ENCODE data around the gene ZBP1.

ZBP1 gene

DNA sequence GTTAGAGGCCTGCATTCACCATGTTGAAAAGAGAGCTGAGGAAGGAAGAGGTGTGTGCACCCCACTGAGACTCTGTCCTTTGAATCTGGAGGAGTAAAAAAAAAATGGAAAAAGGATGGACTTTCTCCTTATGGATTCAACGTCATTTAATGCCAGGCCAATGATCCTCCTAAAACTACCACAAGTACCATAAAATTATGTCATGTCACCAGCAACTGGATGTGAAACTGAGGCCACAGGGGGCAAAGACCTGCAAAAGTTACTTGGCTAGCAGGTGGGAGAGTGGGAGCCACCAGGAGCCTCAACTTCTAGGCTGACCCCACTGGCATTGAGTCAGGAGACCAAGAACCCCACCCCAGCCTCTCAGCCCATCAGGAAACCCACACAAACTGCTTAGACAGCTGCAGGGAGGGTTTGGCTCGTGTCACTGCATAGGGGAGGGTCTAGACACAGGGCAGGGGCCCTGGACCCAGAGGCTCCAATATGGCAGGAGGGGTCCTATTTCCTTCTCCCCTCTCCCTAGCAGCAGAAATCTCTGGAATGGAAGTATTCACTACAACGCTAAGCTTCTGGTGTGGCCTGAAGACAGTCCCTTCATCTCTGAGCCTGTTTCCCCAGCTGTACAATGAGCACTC lies 48.3 kb downstream of the ZBP1 start:
- no peak for DNase-seq (ENCODE audit: low spot score)

DNA sequence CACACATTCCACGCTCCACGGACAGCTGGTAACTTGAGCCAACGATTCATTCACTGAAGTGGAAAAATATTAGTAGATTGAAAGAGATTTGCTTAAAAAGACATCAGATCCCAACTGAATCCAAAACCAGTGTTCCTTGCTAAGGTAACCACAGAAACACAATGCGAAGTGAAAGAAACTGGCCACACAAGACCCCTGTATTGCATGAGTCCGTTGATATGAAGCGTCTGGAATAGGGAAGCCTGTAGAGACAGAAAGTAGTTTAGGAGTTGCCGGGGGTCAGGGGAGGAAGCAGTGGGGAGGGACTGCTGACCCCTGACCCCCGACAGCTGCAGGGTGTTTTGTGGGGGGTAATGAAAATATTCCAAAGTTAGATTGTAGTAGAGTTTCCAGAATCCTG lies 49.3 kb downstream of the ZBP1 start:
- DNase-seq (ENCODE audit: low spot score), result no peak

DNA sequence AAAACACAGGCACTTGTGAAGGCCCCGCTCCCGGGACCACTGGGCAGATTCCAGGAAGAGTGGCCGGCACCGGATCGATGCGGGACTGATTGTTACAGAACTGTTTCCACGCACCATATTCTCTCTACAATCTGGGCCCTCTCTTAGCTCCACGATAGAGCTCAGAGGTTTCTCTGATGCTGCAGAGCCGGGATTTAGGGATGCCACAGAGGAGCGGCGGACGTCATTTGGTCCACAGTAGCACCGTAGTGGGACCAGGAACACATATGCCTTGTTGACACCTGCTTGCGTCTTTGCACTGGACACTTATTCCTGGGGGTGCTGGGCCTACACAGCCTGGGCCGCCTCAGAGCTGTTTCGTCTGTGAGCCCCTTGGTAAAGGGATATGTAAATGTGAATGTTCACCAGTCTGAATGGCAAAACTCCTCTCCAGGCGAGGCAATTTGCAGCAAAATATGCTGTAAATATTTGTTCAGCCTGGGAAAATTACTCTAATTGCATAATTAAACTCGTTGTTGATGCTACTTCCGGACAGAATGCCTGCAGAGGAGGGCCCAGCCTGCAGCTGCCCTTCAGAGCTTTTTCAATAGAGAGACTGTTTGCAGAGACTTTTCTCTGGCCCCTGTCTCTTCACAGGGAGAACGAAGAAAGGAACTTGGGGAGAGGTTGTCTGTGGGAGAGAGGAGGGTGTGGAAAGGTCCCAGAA lies 49.9 kb downstream of the ZBP1 start:
- no peak for DNase-seq (ENCODE audit: low spot score)

DNA sequence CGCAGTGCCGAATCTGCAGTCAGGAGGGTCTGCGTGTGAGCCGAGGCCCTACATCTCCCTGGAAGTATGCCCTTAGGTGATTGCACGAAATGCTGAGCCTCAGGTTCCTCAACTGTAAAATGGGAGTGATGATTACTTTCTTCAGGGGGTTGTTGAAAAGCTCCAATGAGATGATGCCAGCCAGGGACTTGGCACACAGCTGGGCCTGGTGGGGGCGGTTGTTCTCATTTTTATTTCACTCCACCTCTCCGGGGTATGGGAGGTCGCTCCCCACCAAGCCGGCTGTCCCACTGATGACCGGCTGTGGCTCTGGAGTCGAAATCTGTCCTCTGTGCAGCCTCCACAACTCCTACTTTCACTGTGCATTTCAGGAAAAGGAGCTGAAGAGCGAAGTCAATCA lies 51.3 kb downstream of the ZBP1 start:
- no peak for DNase-seq (ENCODE audit: low spot score)

DNA sequence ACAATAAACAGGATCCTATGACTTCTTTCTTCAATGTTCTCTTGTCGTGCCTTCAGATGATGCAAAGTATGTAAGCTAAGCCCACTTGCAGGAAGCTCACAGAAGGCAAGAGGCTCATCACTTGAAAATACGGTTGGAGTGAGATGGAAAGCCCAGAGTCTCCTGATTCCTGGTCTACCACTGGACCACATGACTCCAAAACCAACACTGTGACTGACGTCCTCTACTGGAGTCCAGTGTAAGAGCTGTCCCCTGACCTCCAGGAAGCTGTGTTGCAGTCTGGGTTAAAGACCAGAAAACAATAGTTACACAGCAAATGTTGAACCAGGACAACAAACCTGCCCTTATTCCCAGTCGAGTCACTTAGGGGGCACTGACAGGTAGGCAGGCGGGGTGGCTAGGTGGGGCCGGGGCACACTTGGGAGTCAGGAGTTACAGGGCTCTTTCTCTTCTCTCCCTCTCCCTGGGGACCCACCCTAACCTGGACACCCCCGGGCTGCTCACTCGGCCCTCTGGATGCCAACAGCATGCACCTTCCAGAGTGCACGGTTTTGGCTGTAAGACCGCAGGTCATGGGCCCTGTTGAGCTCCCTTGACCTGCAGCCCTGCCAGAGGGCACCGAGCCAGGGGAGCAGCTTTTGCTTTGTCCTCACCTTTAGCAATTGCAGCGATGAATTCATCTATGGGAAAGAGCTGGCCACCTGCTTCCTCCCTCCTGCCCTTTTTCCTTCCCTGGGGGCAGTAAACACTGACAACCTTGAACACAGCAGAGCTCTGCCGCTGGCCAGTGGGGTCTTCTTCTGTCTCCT lies 51.9 kb downstream of the ZBP1 start:
- no peak for DNase-seq (ENCODE audit: low spot score)

DNA sequence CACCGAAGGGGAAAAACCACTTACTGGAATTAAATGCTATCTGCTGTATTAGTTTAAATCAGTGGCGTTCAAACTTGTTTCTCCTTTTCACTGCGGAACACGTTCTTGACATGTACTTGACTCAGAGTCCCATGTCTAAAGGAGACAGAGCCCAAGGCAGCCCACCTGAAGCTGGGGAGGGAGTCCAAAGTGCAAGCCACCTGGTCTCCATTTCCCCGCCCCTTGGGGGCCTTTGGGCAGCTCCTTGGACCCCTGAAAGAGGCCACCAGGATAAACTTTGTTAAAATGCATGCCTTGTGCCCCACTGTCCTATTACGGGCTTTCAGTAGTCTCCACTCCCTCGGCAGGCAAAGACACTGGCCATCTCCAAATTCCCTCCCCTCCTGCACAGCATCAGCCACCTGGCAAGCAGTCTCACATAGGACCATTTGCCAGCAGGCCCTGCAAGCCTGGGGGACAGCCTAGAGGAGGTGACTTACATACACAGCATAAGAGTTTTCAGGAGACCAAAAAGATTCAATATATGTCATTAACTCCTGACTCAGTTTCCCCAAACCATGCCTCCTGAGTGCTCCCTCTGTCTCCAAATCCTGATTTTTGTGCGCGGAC lies 52.7 kb downstream of the ZBP1 start:
- DNase-seq (ENCODE audit: low spot score), result no peak

DNA sequence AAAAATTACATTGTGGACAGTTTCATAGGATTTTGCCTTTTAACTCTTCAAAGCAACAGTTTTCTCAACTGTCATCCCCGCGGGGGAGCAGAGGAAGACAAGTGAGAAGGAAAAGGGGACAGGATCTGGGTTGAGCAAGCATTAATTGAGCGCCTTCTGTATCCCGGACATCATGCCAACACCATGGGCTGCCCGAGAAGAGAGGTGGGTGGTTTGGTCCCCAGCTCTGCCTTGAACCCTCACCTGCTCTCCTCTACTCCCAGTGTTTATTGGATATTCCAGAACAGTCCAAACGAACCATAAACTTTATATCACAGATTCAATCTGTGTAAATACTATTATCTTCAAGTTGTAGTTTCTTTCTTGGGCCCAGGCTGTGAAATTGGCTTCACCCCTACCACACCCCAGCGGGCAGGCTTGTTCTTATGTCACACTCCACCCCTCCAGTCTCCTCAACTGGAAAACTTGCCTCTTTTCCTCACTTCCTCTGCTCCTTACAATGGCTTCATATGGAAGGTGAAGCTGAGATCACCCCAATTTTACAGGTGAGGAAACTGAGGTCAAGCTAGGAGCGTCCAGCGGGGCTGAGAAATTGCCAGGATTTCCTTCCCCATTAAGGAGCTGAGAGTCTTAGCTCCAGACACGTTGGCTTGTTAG lies 53.3 kb downstream of the ZBP1 start:
- no peak for DNase-seq (ENCODE audit: low spot score)

DNA sequence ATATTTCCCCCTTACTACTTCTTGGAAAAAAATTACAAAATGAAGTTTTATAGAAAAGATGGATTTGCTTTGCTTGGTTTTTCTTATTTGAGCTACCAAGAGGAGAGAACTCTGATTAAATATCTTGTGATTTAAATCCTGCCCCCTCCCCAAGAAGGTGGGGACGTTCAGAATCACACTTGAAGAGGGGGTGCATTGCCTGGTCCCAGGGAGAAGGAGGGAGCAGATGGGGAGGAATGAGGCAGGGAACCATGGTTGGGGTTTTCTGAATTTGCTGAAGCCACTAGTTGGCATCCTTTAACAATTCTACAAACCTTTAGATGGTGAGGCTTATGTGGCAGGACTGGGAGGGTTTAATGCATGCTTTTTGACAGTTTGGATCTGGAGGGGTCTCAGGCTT lies 53.8 kb downstream of the ZBP1 start:
- no peak for DNase-seq (ENCODE audit: low spot score)

DNA sequence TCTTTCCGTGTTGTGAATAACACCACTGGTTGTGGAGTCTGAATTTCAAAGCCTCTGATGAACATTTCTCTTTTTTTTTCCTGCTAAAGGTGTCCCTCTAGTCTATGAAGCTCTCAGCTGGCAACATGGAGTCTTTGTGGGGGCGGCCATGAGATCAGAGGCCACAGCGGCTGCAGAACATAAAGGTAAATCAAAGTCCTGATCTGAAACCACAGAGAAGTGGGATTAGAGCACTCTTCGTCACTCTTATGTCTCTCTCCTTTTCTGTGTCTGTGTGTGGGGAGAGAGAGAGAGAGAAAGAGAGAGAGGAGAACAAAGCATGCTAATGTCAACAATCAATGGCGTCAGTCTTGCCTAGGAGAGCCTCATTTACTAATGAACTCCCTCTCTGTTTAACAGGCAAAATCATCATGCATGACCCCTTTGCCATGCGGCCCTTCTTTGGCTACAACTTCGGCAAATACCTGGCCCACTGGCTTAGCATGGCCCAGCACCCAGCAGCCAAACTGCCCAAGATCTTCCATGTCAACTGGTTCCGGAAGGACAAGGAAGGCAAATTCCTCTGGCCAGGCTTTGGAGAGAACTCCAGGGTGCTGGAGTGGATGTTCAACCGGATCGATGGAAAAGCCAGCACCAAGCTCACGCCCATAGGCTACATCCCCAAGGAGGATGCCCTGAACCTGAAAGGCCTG lies 55.1 kb downstream of the ZBP1 start:
- no peak for DNase-seq (ENCODE audit: low spot score)

DNA sequence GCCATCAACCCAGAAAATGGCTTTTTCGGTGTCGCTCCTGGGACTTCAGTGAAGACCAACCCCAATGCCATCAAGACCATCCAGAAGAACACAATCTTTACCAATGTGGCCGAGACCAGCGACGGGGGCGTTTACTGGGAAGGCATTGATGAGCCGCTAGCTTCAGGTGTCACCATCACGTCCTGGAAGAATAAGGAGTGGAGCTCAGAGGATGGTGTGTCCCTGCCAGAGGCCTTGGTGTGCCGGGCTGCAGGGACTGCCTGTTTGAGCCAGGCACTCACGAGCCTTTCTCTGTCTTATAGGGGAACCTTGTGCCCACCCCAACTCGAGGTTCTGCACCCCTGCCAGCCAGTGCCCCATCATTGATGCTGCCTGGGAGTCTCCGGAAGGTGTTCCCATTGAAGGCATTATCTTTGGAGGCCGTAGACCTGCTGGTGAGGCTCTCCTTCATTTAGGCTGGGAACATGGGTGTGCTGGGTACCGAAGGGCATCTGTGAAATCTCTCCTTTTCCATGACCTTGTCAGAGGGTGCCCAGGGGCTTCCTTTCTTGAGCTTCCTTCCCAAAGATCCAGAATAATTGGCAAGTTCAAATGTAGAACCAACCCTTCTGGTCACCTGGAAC lies 55.9 kb downstream of the ZBP1 start:
- no peak for DNase-seq (ENCODE audit: low spot score)

DNA sequence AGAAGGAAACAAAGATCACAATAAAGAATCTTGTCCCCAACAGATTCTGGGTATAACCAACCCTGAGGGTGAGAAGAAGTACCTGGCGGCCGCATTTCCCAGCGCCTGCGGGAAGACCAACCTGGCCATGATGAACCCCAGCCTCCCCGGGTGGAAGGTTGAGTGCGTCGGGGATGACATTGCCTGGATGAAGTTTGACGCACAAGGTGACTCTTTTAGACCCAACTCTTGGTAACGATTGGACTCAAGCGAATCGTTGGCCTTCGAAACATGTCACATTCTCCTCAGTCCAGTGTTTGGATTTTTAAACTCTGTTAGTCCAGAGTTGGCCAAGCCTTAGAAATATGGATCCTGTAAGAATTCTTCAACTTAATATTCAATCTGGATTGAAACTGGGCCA lies 56.7 kb downstream of the ZBP1 start:
- no peak for DNase-seq (ENCODE audit: low spot score)

DNA sequence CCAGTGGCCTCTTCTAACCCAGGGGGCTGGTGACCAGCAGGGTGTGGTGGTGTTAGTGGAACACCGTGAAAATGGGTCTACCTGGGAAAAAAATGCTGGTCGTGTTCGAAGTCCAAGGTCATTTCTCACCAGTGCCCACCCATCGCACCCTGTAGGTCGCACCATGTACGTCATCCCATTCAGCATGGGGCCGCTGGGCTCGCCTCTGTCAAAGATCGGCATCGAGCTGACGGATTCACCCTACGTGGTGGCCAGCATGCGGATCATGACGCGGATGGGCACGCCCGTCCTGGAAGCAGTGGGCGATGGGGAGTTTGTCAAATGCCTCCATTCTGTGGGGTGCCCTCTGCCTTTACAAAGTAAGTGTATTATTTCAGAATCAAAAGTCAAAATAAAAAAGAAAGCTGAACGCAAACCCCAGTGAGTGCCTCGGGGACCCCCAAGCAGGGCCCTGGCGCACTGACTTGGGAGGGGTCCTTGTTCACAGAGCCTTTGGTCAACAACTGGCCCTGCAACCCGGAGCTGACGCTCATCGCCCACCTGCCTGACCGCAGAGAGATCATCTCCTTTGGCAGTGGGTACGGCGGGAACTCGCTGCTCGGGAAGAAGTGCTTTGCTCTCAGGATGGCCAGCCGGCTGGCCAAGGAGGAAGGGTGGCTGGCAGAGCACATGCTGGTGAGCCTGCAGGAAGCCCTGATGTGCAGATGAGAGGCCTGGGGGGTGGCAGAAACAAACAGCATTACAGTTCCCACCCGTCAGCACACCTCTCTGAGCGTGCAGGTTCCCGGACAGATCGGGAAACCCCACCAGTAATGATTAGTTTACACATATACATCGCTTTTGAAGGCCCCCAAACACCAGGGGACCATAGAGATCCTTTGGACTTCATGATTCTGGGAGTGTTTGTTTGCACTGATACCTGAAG lies 57.4 kb downstream of the ZBP1 start:
- DNase-seq (ENCODE audit: low spot score), result no peak

DNA sequence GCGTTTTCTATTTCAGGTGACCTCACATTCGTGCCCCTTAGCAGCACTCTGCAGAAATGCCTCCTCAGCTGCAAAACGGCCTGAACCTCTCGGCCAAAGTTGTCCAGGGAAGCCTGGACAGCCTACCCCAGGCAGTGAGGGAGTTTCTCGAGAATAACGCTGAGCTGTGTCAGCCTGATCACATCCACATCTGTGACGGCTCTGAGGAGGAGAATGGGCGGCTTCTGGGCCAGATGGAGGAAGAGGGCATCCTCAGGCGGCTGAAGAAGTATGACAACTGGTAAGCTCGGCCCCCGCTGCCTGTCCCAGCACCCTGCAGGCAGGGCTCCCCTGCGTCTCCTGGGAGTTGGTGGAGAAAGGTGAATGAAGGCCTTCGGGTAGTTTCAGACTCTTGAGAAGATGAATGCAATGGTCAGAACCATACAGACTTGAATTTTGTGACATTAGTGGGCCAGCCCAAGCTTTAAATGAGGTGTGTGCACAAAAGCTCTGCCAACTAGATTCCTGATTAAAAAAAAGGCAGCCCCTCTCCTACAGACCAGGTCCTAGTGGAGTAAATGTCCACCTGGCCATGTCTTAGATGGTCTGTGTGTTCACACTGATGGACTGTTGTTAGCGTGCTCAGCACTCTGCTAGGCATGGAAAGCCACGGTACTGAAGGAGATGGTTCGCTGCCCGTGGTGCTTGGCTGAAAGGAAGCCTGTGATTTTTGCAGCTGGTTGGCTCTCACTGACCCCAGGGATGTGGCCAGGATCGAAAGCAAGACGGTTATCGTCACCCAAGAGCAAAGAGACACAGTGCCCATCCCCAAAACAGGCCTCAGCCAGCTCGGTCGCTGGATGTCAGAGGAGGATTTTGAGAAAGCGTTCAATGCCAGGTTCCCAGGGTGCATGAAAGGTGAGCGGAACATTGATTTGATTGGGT lies 58.6 kb downstream of the ZBP1 start:
- no peak for DNase-seq (ENCODE audit: low spot score)

DNA sequence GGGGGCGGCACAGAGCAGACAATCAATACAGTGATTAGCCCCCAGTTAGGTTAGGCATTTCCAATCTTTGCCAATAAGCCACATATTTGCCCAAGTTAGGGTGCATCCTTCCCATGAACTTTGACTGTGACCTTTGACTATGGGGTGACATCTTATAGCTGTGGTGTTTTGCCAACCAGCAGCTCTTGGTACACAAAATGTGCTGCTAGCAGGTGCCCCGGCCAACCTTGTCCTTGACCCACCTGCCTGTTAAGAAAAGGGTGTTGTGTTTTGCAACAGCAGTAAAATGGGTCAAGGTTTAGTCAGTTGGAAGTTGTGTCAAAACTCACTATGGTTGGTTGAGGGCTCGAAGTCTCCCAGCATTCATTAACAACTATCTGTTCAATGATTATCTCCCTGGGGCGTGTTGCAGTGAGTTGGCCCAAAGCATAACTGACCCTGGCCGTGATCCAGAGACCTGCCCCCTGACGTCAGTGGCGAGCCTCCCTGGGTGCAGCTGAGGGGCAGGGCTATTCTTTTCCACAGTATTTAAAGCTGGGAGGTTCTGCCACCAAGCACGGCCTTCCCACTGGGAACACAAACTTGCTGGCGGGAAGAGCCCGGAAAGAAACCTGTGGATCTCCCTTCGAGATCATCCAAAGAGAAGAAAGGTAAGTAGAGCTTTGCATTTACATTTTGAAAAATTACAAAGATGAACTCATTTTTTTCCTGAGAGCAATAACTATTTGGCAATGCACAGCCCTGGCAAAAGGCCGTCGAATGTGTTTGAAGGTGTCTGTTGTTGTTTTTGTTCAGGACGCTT lies 59.5 kb downstream of the ZBP1 start, which contains the start of gene PCK1:
Gene PCK1 (plus strand): TSS at position 557 of the 802 bp plus-strand sequence. CDS start 302 bp downstream, outside the sequence.
- DNase-seq (ENCODE audit: low spot score), result no peak

DNA sequence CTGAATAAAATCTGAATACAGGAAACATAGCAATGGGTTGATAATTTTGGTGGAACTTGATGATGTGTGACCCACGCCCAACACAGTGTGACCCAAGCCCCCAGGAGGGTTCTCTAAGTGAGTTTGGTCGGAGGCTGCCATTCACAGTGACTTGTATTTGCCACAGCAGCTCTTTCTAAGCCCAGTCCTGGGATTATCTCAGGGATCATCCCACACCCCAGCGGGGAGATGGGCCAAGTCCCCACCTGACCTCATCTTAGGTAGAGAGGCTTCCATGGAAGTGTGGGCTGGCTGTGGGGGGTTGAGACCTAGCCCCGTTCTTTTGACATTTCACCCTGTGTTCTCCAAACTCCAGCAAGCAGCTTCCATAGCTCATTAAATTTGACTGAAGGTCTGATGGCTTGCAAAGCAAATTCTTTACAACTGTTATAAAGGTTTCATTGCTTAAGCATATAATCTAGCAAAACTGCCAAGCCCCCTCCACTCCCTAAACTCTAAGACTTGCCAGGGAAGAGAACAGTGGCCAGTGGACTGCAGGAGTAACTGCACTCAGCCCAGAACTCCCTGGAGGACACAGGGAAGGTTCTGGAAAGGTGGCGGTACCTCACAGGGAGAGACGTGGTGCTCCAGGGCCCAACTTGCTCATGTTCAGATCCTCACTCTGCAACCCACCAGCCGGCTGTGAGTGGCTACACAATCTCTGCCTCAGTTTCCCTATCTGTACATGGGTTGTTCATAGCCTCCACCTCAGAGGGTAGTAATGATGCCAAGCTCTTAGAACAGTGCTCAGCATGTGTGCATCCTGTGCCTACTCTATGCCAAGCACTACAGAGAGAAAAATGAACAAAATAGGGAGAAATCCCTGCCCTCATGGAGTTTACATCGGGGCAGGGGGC lies 60.3 kb downstream of the ZBP1 start:
- DNase-seq (ENCODE audit: low spot score), result no peak

DNA sequence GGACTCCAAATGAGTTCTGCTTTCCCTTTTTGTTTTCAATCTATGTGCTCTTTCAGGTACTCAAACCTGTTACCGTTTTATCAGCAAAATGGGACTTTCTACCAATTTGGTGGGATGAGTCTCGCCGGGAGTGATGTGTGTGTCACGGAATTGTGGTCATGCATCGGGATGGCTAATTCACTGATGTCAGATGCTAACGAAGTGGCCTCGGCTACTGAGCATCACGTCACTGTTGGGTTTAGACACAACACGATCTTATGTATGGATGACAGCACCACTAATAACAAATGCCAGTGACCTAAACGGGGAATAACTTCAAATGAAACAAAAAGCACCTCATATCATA lies 61.0 kb downstream of the ZBP1 start:
- DNase-seq (ENCODE audit: low spot score), result no peak

All from germinal center (tissue), 1 donor.